Measurements from ENCODE around the gene SLC15A1.

SLC15A1 gene

DNA sequence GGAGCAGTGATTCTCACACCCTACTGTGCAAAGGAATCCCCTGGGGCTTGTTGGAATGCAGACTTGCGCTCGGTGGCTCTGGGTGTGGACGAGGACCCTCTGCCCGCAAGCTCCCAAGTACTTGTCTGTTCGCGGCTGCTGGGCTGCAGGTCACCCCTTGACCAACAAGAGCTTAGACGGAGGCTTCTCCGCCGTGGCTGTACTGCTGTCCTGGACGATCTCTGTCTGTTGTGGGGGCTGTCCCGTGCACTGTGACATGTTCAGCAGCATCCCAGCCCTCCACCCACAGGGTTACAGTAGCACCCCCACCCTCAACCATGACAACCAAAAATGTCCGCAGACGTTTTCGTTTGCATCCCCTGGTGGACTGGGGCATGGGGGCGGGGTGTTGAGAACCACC, 22.9 kb upstream of the SLC15A1 start:
- TF ChIP-seq, protein P1, sequence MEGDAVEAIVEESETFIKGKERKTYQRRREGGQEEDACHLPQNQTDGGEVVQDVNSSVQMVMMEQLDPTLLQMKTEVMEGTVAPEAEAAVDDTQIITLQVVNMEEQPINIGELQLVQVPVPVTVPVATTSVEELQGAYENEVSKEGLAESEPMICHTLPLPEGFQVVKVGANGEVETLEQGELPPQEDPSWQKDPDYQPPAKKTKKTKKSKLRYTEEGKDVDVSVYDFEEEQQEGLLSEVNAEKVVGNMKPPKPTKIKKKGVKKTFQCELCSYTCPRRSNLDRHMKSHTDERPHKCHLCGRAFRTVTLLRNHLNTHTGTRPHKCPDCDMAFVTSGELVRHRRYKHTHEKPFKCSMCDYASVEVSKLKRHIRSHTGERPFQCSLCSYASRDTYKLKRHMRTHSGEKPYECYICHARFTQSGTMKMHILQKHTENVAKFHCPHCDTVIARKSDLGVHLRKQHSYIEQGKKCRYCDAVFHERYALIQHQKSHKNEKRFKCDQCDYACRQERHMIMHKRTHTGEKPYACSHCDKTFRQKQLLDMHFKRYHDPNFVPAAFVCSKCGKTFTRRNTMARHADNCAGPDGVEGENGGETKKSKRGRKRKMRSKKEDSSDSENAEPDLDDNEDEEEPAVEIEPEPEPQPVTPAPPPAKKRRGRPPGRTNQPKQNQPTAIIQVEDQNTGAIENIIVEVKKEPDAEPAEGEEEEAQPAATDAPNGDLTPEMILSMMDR (IDR thresholded peaks at IDR 0.05; ENCODE audit: low read depth, low read length), result no peak
- H3K4me3 ChIP-seq (ENCODE audit: low read depth, low read length), result no peak overlapping the region

DNA sequence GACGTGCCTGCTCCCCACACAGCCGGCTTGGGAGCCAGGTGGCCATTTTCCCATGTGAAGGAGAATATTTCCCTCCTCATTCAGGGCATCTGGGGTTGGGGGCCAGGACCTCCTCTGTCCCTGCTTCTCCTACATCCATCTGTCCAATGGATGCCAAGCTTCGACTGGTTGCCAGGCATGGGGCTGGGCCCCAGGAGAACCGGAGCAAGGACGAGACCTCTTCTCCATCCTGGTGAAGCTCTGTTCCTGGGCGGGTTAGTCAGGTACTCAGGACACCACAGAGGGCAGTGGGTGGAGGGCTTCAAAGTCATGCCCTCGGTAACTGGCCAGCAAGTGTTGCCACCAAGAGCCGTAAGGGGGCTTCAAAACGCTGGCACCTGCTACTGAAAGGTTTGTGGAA, 22.3 kb upstream of the SLC15A1 start:
- no peak overlapping the region for H3K4me3 ChIP-seq (ENCODE audit: low read depth, low read length)
- TF ChIP-seq, protein P1 (IDR thresholded peaks at IDR 0.05; ENCODE audit: low read depth, low read length), result no peak

DNA sequence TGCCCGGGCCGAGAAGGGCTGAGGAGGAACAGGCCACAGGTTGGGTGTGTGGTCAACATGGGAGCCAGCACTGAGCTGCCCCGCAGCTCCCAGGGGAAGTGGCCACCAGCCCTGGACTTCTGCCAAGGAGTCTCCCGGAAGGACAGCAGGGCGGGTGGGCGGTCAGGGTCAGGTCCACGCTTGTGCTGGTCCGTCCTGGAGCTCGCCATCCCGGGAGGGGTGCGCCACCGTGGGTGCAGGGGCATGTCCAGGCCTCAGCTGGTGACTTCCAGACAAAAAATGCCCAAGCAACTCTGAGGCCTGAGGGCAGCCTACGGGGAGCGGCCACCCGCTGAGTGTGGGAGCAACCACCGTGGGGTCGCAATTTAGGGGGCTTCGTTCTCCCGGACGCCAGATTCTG, 21.4 kb upstream of the SLC15A1 start:
- no peak overlapping the region for H3K4me3 ChIP-seq (ENCODE audit: low read depth, low read length)
- TF ChIP-seq, protein P1 (IDR thresholded peaks at IDR 0.05; ENCODE audit: low read depth, low read length), result no peak

DNA sequence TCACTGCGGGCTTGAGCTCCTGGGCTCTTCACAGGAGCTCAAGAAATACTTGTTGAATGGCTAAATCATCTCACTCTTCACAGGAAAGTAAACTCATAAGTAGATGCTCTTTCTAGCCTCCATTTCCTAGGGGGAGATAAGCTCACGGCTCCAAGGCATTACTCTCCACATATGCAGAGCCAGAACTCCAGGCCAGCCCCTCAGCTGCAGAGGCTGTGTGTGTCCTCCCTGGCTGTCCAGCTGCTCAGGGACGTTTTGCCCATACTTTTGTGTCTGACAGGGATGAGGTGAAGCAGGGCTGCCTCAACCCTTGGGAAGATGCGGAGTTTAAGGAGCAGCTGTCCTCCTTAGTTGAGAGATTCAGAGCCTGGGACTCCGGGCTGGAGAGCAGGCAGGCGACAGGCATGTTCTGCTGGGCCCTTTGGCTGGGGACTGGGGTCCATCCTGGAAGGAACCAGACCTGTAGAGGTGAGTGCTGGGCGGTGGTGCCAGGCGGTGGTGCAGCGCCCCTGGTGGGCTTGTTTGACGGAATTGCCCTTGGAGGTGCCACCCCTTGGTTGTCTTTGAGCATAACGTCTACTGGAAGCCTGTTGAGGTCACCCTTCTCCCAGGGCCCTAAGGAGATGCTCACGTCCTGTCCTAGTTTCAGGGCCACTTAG, 20.5 kb upstream of the SLC15A1 start:
- H3K4me3 ChIP-seq (ENCODE audit: low read depth, low read length), result no peak overlapping the region
- TF ChIP-seq, protein P1 (IDR thresholded peaks at IDR 0.05; ENCODE audit: low read depth, low read length), result no peak

DNA sequence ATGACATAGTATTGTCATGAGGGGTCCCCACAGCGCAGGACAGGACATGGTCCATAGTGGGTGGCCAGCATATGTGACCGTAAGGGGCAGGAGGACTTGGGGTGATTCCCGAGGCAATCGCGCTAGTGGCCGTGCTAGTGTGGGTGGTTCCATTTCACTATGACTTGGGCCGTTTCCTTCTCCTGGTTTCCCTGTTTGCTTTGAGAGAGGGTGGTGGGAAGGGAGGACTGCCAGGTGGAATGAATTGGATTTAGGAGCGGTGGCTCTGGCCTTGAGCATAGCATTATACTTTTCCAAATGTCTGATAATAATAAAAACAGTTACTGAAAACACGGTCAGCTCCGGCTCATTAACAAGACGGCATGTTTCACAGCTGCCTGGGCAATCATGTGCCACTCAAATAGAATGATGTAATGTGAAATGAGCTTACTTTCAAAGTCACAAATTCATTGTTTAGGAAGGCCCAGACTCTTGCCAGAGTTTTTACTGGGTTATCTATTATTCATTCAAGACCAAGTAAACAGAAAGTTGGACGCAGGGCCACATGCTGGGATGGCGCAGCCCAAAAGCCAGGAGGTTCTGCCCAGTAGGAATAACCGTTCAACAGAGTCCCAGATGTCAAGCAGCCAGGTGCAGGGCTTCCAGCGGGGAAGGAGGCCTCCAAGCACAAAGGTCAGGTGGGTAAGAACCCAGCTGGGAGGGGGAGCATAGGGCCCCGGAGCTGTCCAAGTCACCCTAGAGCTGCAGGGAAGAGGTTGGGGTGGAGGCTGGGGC, 19.6 kb upstream of the SLC15A1 start:
- TF ChIP-seq, protein P1 (IDR thresholded peaks at IDR 0.05; ENCODE audit: low read depth, low read length), result no peak
- no peak overlapping the region for H3K4me3 ChIP-seq (ENCODE audit: low read depth, low read length)

DNA sequence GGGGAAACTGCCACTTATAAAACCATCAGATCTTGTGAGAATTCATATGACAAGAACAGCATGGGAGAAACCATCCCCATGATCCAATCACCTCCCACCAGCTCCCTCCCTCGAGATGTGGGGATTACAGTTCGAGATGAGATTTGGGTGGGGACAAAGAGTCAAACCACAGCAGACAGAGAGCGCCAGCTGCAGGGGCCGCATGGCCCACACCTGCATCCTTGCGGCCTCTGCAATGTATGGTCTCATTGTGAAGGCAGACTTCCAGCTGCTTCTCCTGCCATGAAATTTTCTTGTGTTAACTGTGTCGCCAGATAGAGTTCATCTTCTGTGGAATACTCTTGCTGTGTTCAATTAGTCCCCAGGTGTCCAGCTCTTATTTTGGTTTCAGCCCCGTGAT, 17.3 kb upstream of the SLC15A1 start:
- TF ChIP-seq, protein P1 (IDR thresholded peaks at IDR 0.05; ENCODE audit: low read depth, low read length), result no peak

DNA sequence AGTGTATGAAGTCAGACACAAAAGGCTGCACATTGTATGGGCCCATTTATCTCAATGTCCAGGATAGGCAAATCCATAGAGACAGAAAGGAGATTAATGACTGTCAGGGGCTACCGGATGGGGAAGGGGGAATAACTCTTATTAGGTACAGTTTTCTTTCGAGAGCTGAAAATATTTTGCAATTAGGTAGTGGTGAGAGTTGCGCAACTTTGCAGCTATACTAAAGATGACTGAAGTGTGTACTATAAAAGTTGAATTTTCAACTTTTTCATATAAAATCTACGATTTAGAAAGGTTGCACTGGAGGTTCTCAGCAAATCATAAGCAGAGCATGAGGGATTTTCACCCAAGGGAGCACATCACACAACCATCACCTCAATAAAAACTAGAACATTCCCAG, 16.1 kb upstream of the SLC15A1 start:
- TF ChIP-seq, protein P1 (IDR thresholded peaks at IDR 0.05; ENCODE audit: low read depth, low read length), result no peak
- no peak overlapping the region for H3K4me3 ChIP-seq (ENCODE audit: low read depth, low read length)

More for the DNA sequence above, 17.3 kb upstream of the SLC15A1 start:
- no peak overlapping the region for H3K4me3 ChIP-seq (ENCODE audit: low read depth, low read length)
